Endothelial cell of umbilical vein (primary cell): Measurements from ENCODE around the gene ZMAT5.

Experiments used
- MYC ChIP-seq: IDR thresholded peaks from one replicate; pipeline ENCODE4 v1.6.1; 2011; ENCODE audit warnings: mild to moderate bottlenecking, low read depth, low read length
- POLR2A ChIP-seq: IDR thresholded peaks from 2 replicates; pipeline ENCODE4 v1.6.1; 2012; ENCODE audit warnings: low read depth, mild to moderate bottlenecking, control low read depth, low read length
- TF ChIP-seq, protein P1 (sequence below), 2 donors: IDR thresholded peaks; 1 replicate in 1 of 2; 2 replicates in 1 of 2; pipeline ENCODE4 v1.5.1; 2011; ENCODE audit warnings: low read length in 2 of 2, mild to moderate bottlenecking in 2 of 2, moderate library complexity in 2 of 2, control low read depth in 1 of 2, inconsistent platforms in 1 of 2, low read depth in 1 of 2; ENCODE audit not compliant: insufficient read depth in 1 of 2; ENCODE audit errors: extremely low read depth in 1 of 2

DNA sequence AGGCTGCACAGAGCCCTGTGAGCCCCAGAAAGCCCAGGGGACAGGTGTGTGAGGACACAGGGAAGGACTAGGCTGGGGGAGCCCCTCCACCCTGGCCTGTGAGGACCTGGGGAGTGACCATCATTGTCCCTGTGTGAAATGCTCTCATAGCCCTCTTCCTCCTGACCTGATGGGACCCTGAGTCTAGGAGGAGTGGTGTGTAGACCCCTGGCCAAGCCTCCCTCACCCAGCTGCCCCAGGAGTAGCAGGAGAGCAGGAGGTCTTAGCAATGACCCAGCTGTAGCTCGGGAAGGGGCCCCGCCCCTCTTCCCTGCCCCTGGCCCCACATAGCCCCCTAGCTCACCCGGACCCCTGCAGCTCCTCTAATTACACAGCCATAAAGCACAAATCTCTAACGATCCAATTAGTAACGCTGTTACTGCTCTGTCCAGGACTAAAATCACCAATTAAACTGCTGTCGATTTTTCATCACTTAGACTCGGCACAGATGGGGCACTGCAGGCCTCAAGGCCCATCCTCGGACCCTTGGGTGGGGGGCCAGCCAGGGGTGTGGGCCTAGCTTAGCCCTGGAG lies 53.6 kb downstream of the ZMAT5 start:
- TF ChIP-seq, protein P1, sequence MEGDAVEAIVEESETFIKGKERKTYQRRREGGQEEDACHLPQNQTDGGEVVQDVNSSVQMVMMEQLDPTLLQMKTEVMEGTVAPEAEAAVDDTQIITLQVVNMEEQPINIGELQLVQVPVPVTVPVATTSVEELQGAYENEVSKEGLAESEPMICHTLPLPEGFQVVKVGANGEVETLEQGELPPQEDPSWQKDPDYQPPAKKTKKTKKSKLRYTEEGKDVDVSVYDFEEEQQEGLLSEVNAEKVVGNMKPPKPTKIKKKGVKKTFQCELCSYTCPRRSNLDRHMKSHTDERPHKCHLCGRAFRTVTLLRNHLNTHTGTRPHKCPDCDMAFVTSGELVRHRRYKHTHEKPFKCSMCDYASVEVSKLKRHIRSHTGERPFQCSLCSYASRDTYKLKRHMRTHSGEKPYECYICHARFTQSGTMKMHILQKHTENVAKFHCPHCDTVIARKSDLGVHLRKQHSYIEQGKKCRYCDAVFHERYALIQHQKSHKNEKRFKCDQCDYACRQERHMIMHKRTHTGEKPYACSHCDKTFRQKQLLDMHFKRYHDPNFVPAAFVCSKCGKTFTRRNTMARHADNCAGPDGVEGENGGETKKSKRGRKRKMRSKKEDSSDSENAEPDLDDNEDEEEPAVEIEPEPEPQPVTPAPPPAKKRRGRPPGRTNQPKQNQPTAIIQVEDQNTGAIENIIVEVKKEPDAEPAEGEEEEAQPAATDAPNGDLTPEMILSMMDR (IDR thresholded peaks at IDR 0.05; ENCODE audit: extremely low read depth in 1 of 2, insufficient read depth in 1 of 2, low read depth in 1 of 2, low read length in 2 of 2), result no peak
- TF ChIP-seq POLR2A (no peak), MYC (no peak)
